Duodenal mucosa (tissue), 2 donors: ENCODE data around the gene CCDC7.
"Not testable (repeated sequence)": the region's sequence is repeated elsewhere in the genome, so short reads cannot be mapped to it uniquely, and the experiment has no call there.

Experiments used
- H3K27ac ChIP-seq: one replicate; pipeline ENCODE4 v1.7.0; 2013; ENCODE audit warnings: low read depth, low read length
- H3K27me3 ChIP-seq, 2 donors: one replicate each; pipeline ENCODE4 v1.7.0; 2013; ENCODE audit warnings: low read length in 2 of 2, control low read depth in 1 of 2; ENCODE audit not compliant: insufficient read depth in 2 of 2, control insufficient read depth in 1 of 2
- H3K36me3 ChIP-seq, 2 donors: one replicate each; pipeline ENCODE4 v1.7.0; 2013; ENCODE audit warnings: low read length in 2 of 2, control low read depth in 1 of 2; ENCODE audit not compliant: insufficient read depth in 2 of 2, control insufficient read depth in 1 of 2
- H3K4me1 ChIP-seq, 2 donors: one replicate each; pipeline ENCODE4 v1.7.0; 2013; ENCODE audit warnings: low read length in 2 of 2, control low read depth in 1 of 2; ENCODE audit not compliant: insufficient read depth in 2 of 2, control insufficient read depth in 1 of 2
- H3K4me3 ChIP-seq, 2 donors: one replicate each; pipeline ENCODE4 v1.7.0; 2013; ENCODE audit warnings: low read length in 2 of 2, low read depth in 1 of 2
- H3K9ac ChIP-seq, 2 donors: one replicate each; pipeline ENCODE4 v1.7.0; 2013; ENCODE audit warnings: low read length in 2 of 2, low read depth in 1 of 2
- H3K9me3 ChIP-seq, 2 donors: one replicate each; pipeline ENCODE4 v1.7.0; 2013; ENCODE audit warnings: low read length in 2 of 2, control low read depth in 1 of 2; ENCODE audit not compliant: control insufficient read depth in 1 of 2

CCDC7 gene

DNA sequence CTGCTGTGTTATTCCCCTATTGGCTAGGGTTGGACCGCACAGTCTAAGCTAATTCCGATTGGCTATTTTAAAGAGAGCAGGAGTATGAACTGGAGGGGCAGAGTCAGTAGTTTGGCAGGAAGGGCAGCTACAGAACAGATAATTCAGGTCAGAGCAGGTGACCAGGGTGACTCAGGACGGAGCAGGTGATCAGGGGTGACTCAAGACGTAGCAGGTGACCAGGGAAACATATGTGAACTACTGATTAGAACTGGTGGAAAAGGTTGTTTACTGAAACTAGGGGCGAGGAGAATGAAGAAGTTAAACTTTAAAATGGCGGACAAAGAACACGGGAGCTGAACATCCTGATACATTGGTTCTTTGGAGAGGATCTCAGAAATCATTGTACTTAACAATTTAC is 102.3 kb downstream of the CCDC7 start:
- H3K4me1 ChIP-seq: no peaks in the 10 kb centered on the region
- H3K27me3 ChIP-seq: no peaks in the 10 kb centered on the region
- H3K9me3 ChIP-seq: no peaks in the 10 kb centered on the region
- H3K9ac ChIP-seq: no peak overlapping the region
- H3K27ac ChIP-seq: no peak overlapping the region
- H3K36me3 ChIP-seq: no peaks in the 10 kb centered on the region
- no peak overlapping the region for H3K4me3 ChIP-seq

DNA sequence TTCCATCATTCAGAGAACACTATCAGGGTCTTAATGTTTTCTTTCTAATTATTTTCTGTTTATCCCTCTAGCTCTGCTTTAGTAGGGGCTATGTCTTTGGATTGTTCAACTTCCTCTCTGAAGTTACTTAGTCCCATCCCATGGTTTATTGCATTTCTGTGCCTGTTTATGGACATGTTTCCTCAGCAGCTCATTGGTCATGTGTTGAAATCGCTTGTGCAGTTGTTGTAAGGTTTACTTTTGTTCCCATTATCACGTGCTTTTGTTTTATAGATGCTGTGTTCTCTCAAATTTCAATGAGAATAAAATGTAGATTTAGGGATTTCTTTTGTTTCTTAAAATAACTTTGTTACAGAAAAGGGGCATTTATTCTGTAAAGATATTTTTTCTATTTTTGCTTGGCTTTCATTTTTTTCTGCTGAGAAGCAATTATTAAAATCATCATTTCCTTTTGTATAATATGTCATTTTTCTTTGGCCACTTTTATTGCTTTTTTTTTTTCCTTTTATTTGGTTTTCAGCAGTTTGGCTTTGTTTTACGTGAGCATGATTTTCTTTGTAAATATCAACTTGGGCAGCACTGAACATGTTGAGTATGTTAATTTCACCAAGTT is 110.9 kb downstream of the CCDC7 start:
- Histone ChIP-seq H3K4me1 (no peaks in the 10 kb centered on the region), H3K9ac (no peak overlapping the region), H3K9me3 (no peaks in the 10 kb centered on the region), H3K4me3 (no peak overlapping the region), H3K36me3 (no peaks in the 10 kb centered on the region), H3K27ac (no peak overlapping the region), H3K27me3 (no peaks in the 10 kb centered on the region)

DNA sequence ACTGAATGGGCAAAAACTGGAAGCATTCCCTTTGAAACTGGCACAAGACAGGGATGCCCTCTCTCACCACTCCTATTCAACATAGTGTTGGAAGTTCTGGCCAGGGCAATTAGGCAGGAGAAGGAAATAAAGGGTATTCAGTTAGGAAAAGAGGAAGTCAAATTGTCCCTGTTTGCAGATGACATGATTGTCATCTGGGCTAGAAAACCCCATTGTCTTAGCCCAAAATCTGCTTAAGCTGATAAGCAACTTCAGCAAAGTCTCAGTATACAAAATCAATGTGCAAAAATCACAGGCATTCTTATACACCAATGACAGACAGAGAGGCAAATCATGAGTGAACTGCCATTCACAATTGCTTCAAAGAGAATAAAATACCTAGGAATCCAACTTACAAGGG is 116.8 kb downstream of the CCDC7 start:
- not testable (repeated sequence) for H3K27me3 ChIP-seq, H3K27ac ChIP-seq, H3K36me3 ChIP-seq, H3K4me1 ChIP-seq, H3K9ac ChIP-seq, H3K4me3 ChIP-seq, H3K9me3 ChIP-seq

- Histone ChIP-seq H3K9ac (no peak overlapping the region), H3K27me3 (no peaks in the 10 kb centered on the region), H3K4me3 (no peak overlapping the region), H3K27ac (no peak overlapping the region), H3K9me3 (no peaks in the 10 kb centered on the region), H3K36me3 (no peaks in the 10 kb centered on the region), H3K4me1 (no peaks in the 10 kb centered on the region)
Measured at GRCh38 chr10:32577448-32577847, 131.5 kb downstream of the CCDC7 start.

- Histone ChIP-seq H3K27me3 (no peaks in the 10 kb centered on the region), H3K36me3 (no peaks in the 10 kb centered on the region), H3K4me1 (no peaks in the 10 kb centered on the region), H3K4me3 (no peak overlapping the region), H3K9me3 (no peaks in the 10 kb centered on the region), H3K9ac (no peak overlapping the region), H3K27ac (no peak overlapping the region)
Measured at GRCh38 chr10:32582946-32583345, 137.0 kb downstream of the CCDC7 start.

DNA sequence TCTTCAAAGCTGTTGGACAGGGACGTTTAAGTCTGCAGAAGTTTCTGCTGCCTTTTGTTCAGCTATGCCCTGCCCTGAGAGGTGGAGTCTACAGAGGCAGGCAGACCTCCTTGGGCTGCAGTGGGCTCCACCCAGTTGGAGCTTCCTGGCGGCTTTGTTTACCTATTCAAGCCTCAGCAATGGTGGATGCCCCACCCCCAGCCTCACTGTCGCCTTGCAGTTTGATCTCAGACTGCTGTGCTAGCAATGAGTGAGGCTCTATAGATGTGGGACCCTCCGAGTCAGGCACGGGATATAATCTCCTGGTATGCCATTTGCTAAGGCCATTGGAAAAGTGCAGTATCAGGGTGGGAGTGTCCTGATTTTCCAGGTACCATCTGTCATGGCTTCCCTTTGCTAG is 152.1 kb downstream of the CCDC7 start:
- H3K4me3 ChIP-seq, H3K36me3 ChIP-seq, H3K9ac ChIP-seq: not testable (repeated sequence)

GRCh38 chr10:32600317-32600716 is 154.4 kb downstream of the CCDC7 start:
- Histone ChIP-seq H3K4me1 (no peaks in the 10 kb centered on the region), H3K4me3 (no peak overlapping the region), H3K36me3 (no peaks in the 10 kb centered on the region), H3K9ac (no peak overlapping the region), H3K27ac (no peak overlapping the region), H3K9me3 (peaks cover 0 to 10% of the 10 kb centered on the region in 2 donors), H3K27me3 (no peaks in the 10 kb centered on the region)

More for the DNA sequence above, 152.1 kb downstream of the CCDC7 start:
- not testable (repeated sequence) for H3K4me1 ChIP-seq, H3K27me3 ChIP-seq, H3K27ac ChIP-seq
- peaks cover 0 to 10% of the 10 kb centered on the region in 2 donors for H3K9me3 ChIP-seq

DNA sequence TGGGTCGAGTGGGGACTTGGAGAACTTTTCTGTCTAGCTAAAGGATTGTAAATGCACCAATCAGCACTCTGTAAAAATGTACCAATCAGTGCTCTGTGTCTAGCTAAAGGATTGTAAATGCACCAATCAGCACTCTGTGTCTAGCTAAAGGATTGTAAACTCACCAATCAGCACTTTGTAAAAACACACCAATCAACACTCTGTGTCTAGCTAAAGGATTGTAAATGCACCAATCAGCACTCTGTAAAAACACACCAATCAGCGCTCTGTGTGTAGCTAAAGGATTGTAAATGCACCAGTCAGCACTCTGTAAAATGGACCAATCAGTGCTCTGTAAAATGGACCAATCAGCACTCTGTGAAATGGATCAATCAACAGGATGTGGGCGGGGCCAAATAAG is 155.6 kb downstream of the CCDC7 start:
- H3K36me3 ChIP-seq, H3K27me3 ChIP-seq, H3K4me1 ChIP-seq, H3K9ac ChIP-seq, H3K27ac ChIP-seq, H3K4me3 ChIP-seq: not testable (repeated sequence)
- peaks cover 0 to 10% of the 10 kb centered on the region in 2 donors for H3K9me3 ChIP-seq

DNA sequence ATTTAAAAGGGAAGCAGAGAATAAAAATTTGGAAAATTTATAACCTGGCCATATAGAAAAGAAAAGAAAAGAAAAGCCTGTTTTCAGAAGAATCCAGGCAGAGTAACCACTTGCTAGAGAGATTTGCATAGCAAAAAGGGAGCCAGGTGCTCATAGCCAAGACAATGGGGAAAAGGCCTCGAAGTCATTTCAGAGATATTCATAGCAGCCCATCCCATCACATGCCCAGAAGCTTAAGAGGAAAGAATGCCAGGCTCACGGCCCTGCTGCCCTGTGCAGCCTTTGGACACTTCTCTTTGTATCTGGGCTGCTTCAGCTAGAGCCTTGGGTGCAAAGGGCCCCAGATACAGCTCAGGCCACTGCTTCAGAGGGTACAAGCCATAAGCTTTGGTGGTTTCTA is 159.8 kb downstream of the CCDC7 start:
- H3K9ac ChIP-seq: no peak overlapping the region
- H3K4me1 ChIP-seq: no peaks in the 10 kb centered on the region
- H3K9me3 ChIP-seq: peaks cover 0 to 5% of the 10 kb centered on the region in 2 donors
- H3K27me3 ChIP-seq: no peaks in the 10 kb centered on the region
- H3K4me3 ChIP-seq: no peak overlapping the region
- no peaks in the 10 kb centered on the region for H3K36me3 ChIP-seq
- H3K27ac ChIP-seq: no peak overlapping the region

DNA sequence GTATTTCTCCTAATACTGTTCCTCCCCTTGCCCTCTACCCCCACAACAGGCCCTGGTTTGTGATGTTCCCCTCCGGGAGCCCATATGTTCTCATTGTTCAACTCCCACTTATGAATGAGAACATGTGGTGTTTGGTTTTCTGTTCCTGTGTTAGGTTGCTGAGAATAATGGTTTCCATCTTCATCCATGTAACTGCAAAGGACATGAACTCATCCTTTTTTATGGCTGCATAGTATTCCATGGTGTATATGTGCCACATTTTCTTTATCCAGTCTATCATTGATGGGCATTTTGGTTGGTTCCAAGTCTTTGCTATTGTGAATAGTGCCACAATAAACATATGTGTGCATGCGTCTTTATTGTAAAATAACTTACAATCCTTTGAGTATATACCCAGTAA is 164.6 kb downstream of the CCDC7 start:
- H3K4me1 ChIP-seq: not testable (repeated sequence)

DNA sequence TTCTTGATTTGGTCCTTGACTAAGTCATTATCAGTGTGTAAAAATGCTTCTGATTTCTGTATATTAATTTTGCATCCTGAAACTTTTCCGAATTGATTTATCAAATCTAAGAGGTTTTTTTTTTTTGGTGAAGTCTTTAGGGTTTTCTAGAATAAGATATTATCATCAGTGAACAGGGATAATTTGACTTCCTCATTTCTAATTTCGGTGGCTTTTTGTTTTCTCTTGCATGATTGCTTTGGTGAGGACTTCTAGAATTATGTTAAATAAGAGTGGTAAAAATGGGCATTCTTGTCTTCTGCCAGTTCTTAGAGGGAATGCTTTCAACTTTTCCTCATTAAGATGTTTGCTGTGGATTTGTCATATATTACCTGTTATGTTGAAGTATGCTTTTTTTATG is 170.5 kb downstream of the CCDC7 start:
- Histone ChIP-seq H3K36me3 (no peaks in the 10 kb centered on the region), H3K9ac (no peak overlapping the region), H3K27me3 (no peaks in the 10 kb centered on the region), H3K4me1 (no peaks in the 10 kb centered on the region), H3K27ac (no peak overlapping the region), H3K4me3 (no peak overlapping the region), H3K9me3 (peaks cover 0 to 5% of the 10 kb centered on the region in 2 donors)

More for the DNA sequence above, 164.6 kb downstream of the CCDC7 start:
- H3K27me3 ChIP-seq, H3K27ac ChIP-seq, H3K36me3 ChIP-seq, H3K9me3 ChIP-seq, H3K4me3 ChIP-seq, H3K9ac ChIP-seq: not testable (repeated sequence)
